Neural cell (in vitro differentiated cells): ENCODE measurements around the gene TRABD2B. TPM values are rescaled to one million over a fixed set of nuclear protein-coding genes. Genes with fewer than 3 reads are reported as not detected.

Source experiments
- H2AFZ ChIP-seq: fragments of 200-600, 300-800 bp; sonication (generic), shearing (Covaris generic); 2 replicates; pipeline ENCODE4 v1.6.0; 2014; ENCODE audit warnings: low read depth, mild to moderate bottlenecking, antibody characterized with exemption, low read length, moderate library complexity
- H3F3A ChIP-seq: fragments of 200-600 bp; shearing (Covaris generic); 2 replicates; pipeline ENCODE4 v1.6.1; 2016; ENCODE audit warnings: mild to moderate bottlenecking, moderate library complexity, mixed read lengths, antibody characterized with exemption, low read length; ENCODE audit not compliant: insufficient read depth, poor library complexity, severe bottlenecking
- H3K27ac ChIP-seq: fragments of 200-600, 300-800 bp; sonication (generic), shearing (Covaris generic); 2 replicates; pipeline ENCODE4 v1.5.1; 2014; ENCODE audit warnings: mild to moderate bottlenecking, low read length, moderate library complexity
- H3K27me3 ChIP-seq: fragments of 300-800, 200-600 bp; sonication (generic), shearing (Covaris generic); 2 replicates; pipeline ENCODE4 v1.6.0; 2014; ENCODE audit warnings: mild to moderate bottlenecking, low read depth, low read length, moderate library complexity; ENCODE audit not compliant: insufficient read depth
- H3K36me3 ChIP-seq: fragments of 300-800, 200-600 bp; sonication (generic), shearing (Covaris generic); 2 replicates; pipeline ENCODE4 v1.5.1; 2014; ENCODE audit warnings: mild to moderate bottlenecking, antibody characterized with exemption, low read length, moderate library complexity; ENCODE audit not compliant: insufficient read depth
- H3K4me2 ChIP-seq: fragments of 300-800, 200-600 bp; sonication (generic), shearing (Covaris generic); 2 replicates; pipeline ENCODE4 v1.6.0; 2014; ENCODE audit warnings: mild to moderate bottlenecking, low read length
- H3K4me3 ChIP-seq: fragments of 300-800, 200-600 bp; sonication (generic), shearing (Covaris generic); 2 replicates; pipeline ENCODE4 v1.5.1; 2014; ENCODE audit warnings: mild to moderate bottlenecking, low read length, moderate library complexity
- H3K79me2 ChIP-seq: fragments of 200-600 bp; shearing (Covaris generic); replicated peaks from 2 replicates; pipeline ENCODE4 v1.6.0; 2014; ENCODE audit warnings: mild to moderate bottlenecking, low read length, moderate library complexity; ENCODE audit not compliant: insufficient read depth
- H3K9ac ChIP-seq: fragments of 300-800, 200-600 bp; sonication (generic), shearing (Covaris generic); 2 replicates; pipeline ENCODE4 v1.6.1; 2016; ENCODE audit warnings: mild to moderate bottlenecking, low read length, mixed read lengths
- H3K9me2 ChIP-seq: fragments of 200-600 bp; shearing (Covaris generic); 2 replicates; pipeline ENCODE4 v1.6.1; 2016; ENCODE audit warnings: mild to moderate bottlenecking, low read length, mixed read lengths; ENCODE audit not compliant: insufficient read depth
- H3K9me3 ChIP-seq: fragments of 200-600, 300-800 bp; sonication (generic), shearing (Covaris generic); 2 replicates; pipeline ENCODE4 v1.6.1; 2016; ENCODE audit warnings: mild to moderate bottlenecking, mixed run types, low read length, moderate library complexity, mixed read lengths
- H4K20me1 ChIP-seq: fragments of 200-600 bp; shearing (Covaris generic); 2 replicates; pipeline ENCODE4 v1.6.1; 2016; ENCODE audit warnings: mild to moderate bottlenecking, mixed run types; ENCODE audit not compliant: insufficient read depth
- CTCF ChIP-seq: fragments of 450-650 bp; IDR thresholded peaks from 2 replicates; pipeline ENCODE4 v1.5.1; 2014; ENCODE audit warnings: antibody characterized with exemption, mild to moderate bottlenecking, moderate library complexity; ENCODE audit not compliant: poor library complexity, severe bottlenecking
- EP300 ChIP-seq: fragments of 450-650 bp; conservative IDR thresholded peaks from 2 replicates; pipeline ENCODE4 v1.6.1; 2014; ENCODE audit warnings: antibody characterized with exemption, mild to moderate bottlenecking, moderate library complexity; ENCODE audit not compliant: poor library complexity, severe bottlenecking
- EZH2 ChIP-seq: fragments of 200-600, 300-800 bp; shearing (Covaris generic), sonication (generic); IDR thresholded peaks from 2 replicates; pipeline ENCODE4 v1.6.1; 2014; ENCODE audit warnings: antibody characterized with exemption, low read length, borderline replicate concordance, mild to moderate bottlenecking; ENCODE audit not compliant: insufficient read depth, poor library complexity, severe bottlenecking
- MXI1 ChIP-seq: fragments of 450-650 bp; conservative IDR thresholded peaks from 2 replicates; pipeline ENCODE4 v1.6.1; 2014; ENCODE audit warnings: antibody characterized with exemption, mild to moderate bottlenecking; ENCODE audit not compliant: poor library complexity, severe bottlenecking
- POLR2AphosphoS5 ChIP-seq: IDR thresholded peaks from 2 replicates; pipeline ENCODE4 v1.6.1; 2012
- RAD21 ChIP-seq: fragments of 450-650 bp; conservative IDR thresholded peaks from 2 replicates; pipeline ENCODE4 v1.6.1; 2014; ENCODE audit warnings: antibody characterized with exemption, mild to moderate bottlenecking, moderate library complexity
- REST ChIP-seq: IDR thresholded peaks from 2 replicates; pipeline ENCODE4 v1.6.1; 2012; ENCODE audit warnings: borderline replicate concordance
- SMC3 ChIP-seq: fragments of 450-650 bp; conservative IDR thresholded peaks from 2 replicates; pipeline ENCODE4 v1.6.1; 2014; ENCODE audit warnings: antibody characterized with exemption, mild to moderate bottlenecking, moderate library complexity; ENCODE audit not compliant: poor library complexity
- TAF1 ChIP-seq: IDR thresholded peaks from 2 replicates; pipeline ENCODE4 v1.6.1; 2012; ENCODE audit warnings: low read depth
- polyA plus RNA-seq: library from polyadenylated mRNA; depleted of rRNA; stranded (reverse); fragments of >200 nt; gene quantifications from 2 replicates; pipeline ENCODE4 v1.2.3, GENCODE V29; 2014

Gene TRABD2B
- polyA plus RNA-seq, 1 donor from 2014 or later, result 0.02 TPM

- Histone ChIP-seq H3K4me2 (no peak overlapping the region), H3K36me3 (no peaks in the 10 kb centered on the region), H2AFZ (no peak overlapping the region), H3K27ac (no peak overlapping the region), H3K27me3 (no peaks in the 10 kb centered on the region), H3F3A (no peaks in the 10 kb centered on the region), H3K9me3 (no peaks in the 10 kb centered on the region), H3K9ac (no peak overlapping the region), H3K79me2 (no peaks in the 10 kb centered on the region), H3K4me3 (no peak overlapping the region), H3K9me2 (no peaks in the 10 kb centered on the region), H4K20me1 (no peaks in the 10 kb centered on the region)
- TF ChIP-seq REST (no peak), POLR2AphosphoS5 (no peak), TAF1 (no peak), EZH2 (no peak), MXI1 (no peak), CTCF (no peak), RAD21 (no peak), SMC3 (no peak), EP300 (no peak)
Observed at GRCh38 chr1:47855230-47855629, 142.0 kb downstream of the TRABD2B start.

- H2AFZ ChIP-seq, result no peak overlapping the region
- H3K9me2 ChIP-seq, result no peaks in the 10 kb centered on the region
- H3K27me3 ChIP-seq, result no peaks in the 10 kb centered on the region
- H3K4me2 ChIP-seq, result no peak overlapping the region
- no peaks in the 10 kb centered on the region for H3F3A ChIP-seq
- H3K9me3 ChIP-seq, result no peaks in the 10 kb centered on the region
- TF ChIP-seq POLR2AphosphoS5 (no peak), MXI1 (no peak)
- H3K27ac ChIP-seq, result no peak overlapping the region
- no peaks in the 10 kb centered on the region for H4K20me1 ChIP-seq
- H3K79me2 ChIP-seq, result no peaks in the 10 kb centered on the region
- no peak overlapping the region for H3K9ac ChIP-seq
- no peak overlapping the region for H3K4me3 ChIP-seq
- H3K36me3 ChIP-seq, result no peaks in the 10 kb centered on the region
Observed at GRCh38 chr1:47854552-47855144, 142.5 kb downstream of the TRABD2B start.

GRCh38 chr1:47853852-47854251 lies 143.3 kb downstream of the TRABD2B start:
- H3K4me2 ChIP-seq, result no peak overlapping the region
- H3K36me3 ChIP-seq, result no peaks in the 10 kb centered on the region
- H3K9ac ChIP-seq, result no peak overlapping the region
- no peaks in the 10 kb centered on the region for H4K20me1 ChIP-seq
- H3K79me2 ChIP-seq, result no peaks in the 10 kb centered on the region
- no peak overlapping the region for H2AFZ ChIP-seq
- no peaks in the 10 kb centered on the region for H3K9me2 ChIP-seq
- no peaks in the 10 kb centered on the region for H3F3A ChIP-seq
- H3K27me3 ChIP-seq, result no peaks in the 10 kb centered on the region
- H3K27ac ChIP-seq, result no peak overlapping the region
- TF ChIP-seq CTCF (no peak), MXI1 (no peak), TAF1 (no peak), EZH2 (no peak), RAD21 (no peak), POLR2AphosphoS5 (no peak), SMC3 (no peak), REST (no peak), EP300 (no peak)
- H3K4me3 ChIP-seq, result no peak overlapping the region
- no peaks in the 10 kb centered on the region for H3K9me3 ChIP-seq
